ENCODE measurements around the gene OR4N5. TPM values are rescaled to one million over a fixed set of nuclear protein-coding genes. Genes with fewer than 3 reads are reported as not detected.
"Not testable (repeated sequence)": the region's sequence is repeated elsewhere in the genome, so short reads cannot be mapped to it uniquely, and the experiment has no call there.

The OR4N5 gene, protein sequence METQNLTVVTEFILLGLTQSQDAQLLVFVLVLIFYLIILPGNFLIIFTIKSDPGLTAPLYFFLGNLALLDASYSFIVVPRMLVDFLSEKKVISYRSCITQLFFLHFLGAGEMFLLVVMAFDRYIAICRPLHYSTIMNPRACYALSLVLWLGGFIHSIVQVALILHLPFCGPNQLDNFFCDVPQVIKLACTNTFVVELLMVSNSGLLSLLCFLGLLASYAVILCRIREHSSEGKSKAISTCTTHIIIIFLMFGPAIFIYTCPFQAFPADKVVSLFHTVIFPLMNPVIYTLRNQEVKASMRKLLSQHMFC
- not detected in 2 replicates for total RNA-seq (2014; rRNA removed; shearing (Covaris generic))
- polyA plus RNA-seq (2015; cell fraction: cytosol; rRNA removed), result not detected in 2 replicates
- not detected in 2 replicates for polyA plus RNA-seq (2015; cell fraction: nucleus; rRNA removed)

DNA sequence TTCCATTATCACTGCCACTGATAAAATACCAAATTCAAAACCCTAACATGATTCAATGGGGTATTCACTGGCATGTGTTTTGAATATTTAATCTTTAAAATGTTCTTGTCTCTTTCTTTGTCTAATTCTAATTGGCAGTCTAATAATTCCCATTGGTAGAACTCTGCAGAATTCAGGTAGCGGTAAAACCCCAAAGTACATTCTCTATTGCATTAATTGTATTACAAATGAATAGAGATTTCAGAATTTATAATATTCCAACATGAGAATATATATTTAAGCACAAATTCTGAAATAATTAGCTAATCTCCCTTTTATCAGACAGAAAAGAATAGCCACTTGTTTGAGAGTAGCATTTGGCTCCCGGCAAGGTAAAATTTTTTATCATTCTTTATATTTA, at the start of gene OR4N5:
Gene OR4N5, plus strand, starts transcription at position 301 of the 400 bp plus-strand sequence. CDS start 4,916 bp downstream, outside the sequence.
- in situ Hi-C loops (cut with HindIII; ENCODE audit: low pct_unique_long_range_greater_than_20kb, low sequenced_read_pairs), result no loop called here
- DNase-seq (ENCODE audit: low read depth, low spot score), result no peak

- in situ Hi-C loops (cut with HindIII; ENCODE audit: low pct_unique_long_range_greater_than_20kb, low sequenced_read_pairs), result no loop called here
- DNase-seq (ENCODE audit: low read depth, low spot score), result no peak
Measured at GRCh38 chr14:20092050-20092449, 46.6 kb upstream of the OR4N5 start.

GRCh38 chr14:20093442-20093841, 45.2 kb upstream of the OR4N5 start:
- DNase-seq (ENCODE audit: low read depth, low spot score), result no peak
- in situ Hi-C loops (cut with HindIII; ENCODE audit: low pct_unique_long_range_greater_than_20kb, low sequenced_read_pairs), result no loop called here

GRCh38 chr14:20098926-20099770, 39.5 kb upstream of the OR4N5 start:
- in situ Hi-C loops (cut with HindIII; ENCODE audit: low pct_unique_long_range_greater_than_20kb, low sequenced_read_pairs); DNase-seq (ENCODE audit: low read depth, low spot score): not testable (repeated sequence)

- in situ Hi-C loops (cut with HindIII; ENCODE audit: low pct_unique_long_range_greater_than_20kb, low sequenced_read_pairs), result no loop called here
- DNase-seq (ENCODE audit: low read depth, low spot score), result no peak
Measured at GRCh38 chr14:20110438-20110837, 28.2 kb upstream of the OR4N5 start, which contains the start of gene OR4K17. Gene OR4K17 (plus strand): TSS chr14:20110739. CDS start chr14:20117500, 6,761 bp downstream.

DNA sequence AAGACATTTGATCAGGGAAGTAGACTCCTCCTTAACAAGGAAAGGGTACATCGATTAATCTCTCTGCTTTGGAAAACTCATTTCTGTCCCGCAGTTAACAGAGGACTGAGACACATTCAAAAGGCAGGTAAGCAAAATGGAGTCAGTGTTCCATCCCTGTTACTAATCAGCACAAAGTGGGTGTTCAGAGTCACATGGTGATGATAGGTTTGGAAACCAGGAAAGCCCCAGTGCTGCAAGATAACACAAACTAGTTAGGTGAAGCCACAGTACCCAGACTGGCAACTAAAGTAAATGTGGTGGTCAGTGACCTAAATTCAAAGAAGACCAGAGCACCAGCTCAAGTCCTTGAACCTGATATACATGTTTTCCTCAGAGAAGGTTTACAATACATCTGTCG, 26.3 kb upstream of the OR4N5 start:
- DNase-seq (ENCODE audit: low read depth, low spot score), result no peak
- in situ Hi-C loops (cut with HindIII; ENCODE audit: low pct_unique_long_range_greater_than_20kb, low sequenced_read_pairs), result no loop called here

- DNase-seq (ENCODE audit: low read depth, low spot score), result no peak
- in situ Hi-C loops (cut with HindIII; ENCODE audit: low pct_unique_long_range_greater_than_20kb, low sequenced_read_pairs), result no loop called here
Measured at GRCh38 chr14:20116748-20117147, 21.9 kb upstream of the OR4N5 start.

GRCh38 chr14:20118795-20119194, 19.8 kb upstream of the OR4N5 start:
- in situ Hi-C loops (cut with HindIII; ENCODE audit: low pct_unique_long_range_greater_than_20kb, low sequenced_read_pairs), result no loop called here
- no peak for DNase-seq (ENCODE audit: low read depth, low spot score)

DNA sequence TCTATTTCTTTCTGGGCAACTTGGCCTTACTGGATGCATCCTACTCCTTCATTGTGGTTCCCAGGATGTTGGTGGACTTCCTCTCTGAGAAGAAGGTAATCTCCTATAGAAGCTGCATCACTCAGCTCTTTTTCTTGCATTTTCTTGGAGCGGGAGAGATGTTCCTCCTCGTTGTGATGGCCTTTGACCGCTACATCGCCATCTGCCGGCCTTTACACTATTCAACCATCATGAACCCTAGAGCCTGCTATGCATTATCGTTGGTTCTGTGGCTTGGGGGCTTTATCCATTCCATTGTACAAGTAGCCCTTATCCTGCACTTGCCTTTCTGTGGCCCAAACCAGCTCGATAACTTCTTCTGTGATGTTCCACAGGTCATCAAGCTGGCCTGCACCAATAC, 5.3 kb downstream of the OR4N5 start:
- peak; percentile 48 for DNase-seq (ENCODE audit: low read depth, low spot score)
- in situ Hi-C loops (cut with HindIII; ENCODE audit: low pct_unique_long_range_greater_than_20kb, low sequenced_read_pairs), result no loop called here

DNA sequence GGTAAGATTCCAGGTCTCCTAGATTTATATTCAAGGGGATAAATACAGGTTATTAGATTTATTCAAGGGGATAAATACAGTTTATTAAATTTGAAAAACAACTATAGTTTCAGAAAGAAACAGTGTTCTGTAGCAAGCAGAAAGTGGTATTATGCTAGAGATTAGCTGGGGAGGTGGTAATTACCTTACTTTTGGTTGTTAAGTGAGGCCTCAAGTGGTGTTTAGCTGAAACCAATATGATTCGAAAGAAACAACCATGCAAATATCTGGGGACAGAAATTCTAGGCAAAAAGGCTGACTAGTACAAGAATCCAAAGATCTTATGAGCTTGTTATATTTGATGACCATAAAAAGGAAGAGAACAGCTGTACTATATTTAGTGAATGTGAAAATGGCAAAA, 6.2 kb downstream of the OR4N5 start:
- DNase-seq (ENCODE audit: low read depth, low spot score), result no peak
- in situ Hi-C loops (cut with HindIII; ENCODE audit: low pct_unique_long_range_greater_than_20kb, low sequenced_read_pairs), result no loop called here

GRCh38 chr14:20164462-20164861, 25.8 kb downstream of the OR4N5 start:
- DNase-seq (ENCODE audit: low read depth, low spot score), result no peak
- in situ Hi-C loops (cut with HindIII; ENCODE audit: low pct_unique_long_range_greater_than_20kb, low sequenced_read_pairs), result no loop called here

DNA sequence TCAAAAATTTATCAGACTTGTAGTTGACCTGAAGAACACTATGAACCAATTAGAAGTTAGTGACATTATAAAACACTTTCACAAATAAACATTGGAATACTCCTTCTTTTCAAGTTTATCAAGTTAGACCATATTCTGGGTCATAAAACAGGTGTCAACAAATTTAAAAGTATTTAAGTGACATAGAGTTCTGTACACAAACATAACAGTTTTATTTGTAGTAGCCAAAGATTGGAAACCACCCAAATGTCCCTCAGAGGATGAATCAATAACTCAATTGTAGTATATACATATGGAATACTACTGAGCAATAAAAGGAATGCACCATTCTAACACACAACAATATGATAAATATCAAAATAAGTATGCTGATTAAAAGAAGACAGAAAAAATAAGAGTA, 28.5 kb downstream of the OR4N5 start:
- in situ Hi-C loops (cut with HindIII; ENCODE audit: low pct_unique_long_range_greater_than_20kb, low sequenced_read_pairs), result no loop called here
- DNase-seq (ENCODE audit: low read depth, low spot score), result no peak

GRCh38 chr14:20169852-20170251, 31.2 kb downstream of the OR4N5 start:
- in situ Hi-C loops (cut with HindIII; ENCODE audit: low pct_unique_long_range_greater_than_20kb, low sequenced_read_pairs); DNase-seq (ENCODE audit: low read depth, low spot score): not testable (repeated sequence)

- in situ Hi-C loops (cut with HindIII; ENCODE audit: low pct_unique_long_range_greater_than_20kb, low sequenced_read_pairs); DNase-seq (ENCODE audit: low read depth, low spot score): not testable (repeated sequence)
Measured at GRCh38 chr14:20174205-20174604, 35.6 kb downstream of the OR4N5 start.

- no peak for DNase-seq (ENCODE audit: low read depth, low spot score)
- in situ Hi-C loops (cut with HindIII; ENCODE audit: low pct_unique_long_range_greater_than_20kb, low sequenced_read_pairs), result no loop called here
Measured at GRCh38 chr14:20176330-20176729, 37.7 kb downstream of the OR4N5 start.

GRCh38 chr14:20177433-20177974, 38.9 kb downstream of the OR4N5 start:
- peak; percentile 6 for DNase-seq (ENCODE audit: low read depth, low spot score)
- in situ Hi-C loops (cut with HindIII; ENCODE audit: low pct_unique_long_range_greater_than_20kb, low sequenced_read_pairs), result no loop called here

GRCh38 chr14:20179218-20179617, 40.6 kb downstream of the OR4N5 start:
- in situ Hi-C loops (cut with HindIII; ENCODE audit: low pct_unique_long_range_greater_than_20kb, low sequenced_read_pairs), result no loop called here
- DNase-seq (ENCODE audit: low read depth, low spot score), result no peak

DNA sequence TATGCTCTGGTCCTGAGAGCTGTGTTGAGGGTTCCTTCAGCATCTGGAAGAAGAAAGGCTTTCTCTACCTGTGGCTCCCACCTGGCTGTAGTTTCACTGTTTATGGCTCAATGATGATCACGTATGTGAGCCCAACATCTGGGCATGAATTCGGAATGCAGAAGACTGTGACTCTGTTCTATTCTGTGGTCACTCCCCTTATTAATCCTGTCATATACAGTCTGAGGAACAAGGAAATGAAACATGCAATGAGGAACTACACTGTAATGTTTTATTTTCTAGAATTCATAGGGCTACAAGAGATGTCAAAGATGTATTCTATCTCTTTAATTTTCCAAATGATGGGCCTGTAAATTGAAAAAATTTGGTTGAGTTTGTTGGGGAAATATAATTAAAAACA, 41.3 kb downstream of the OR4N5 start:
- DNase-seq (ENCODE audit: low read depth, low spot score), result no peak
- in situ Hi-C loops (cut with HindIII; ENCODE audit: low pct_unique_long_range_greater_than_20kb, low sequenced_read_pairs), result no loop called here
